Hepatocyte (in vitro differentiated cells): Measurements from ENCODE around the gene ZNF462. TPM values are rescaled to one million over a fixed set of nuclear protein-coding genes. Genes with fewer than 3 reads are reported as not detected.
A peak's percentile ranks its signal among the peaks of the same experiment; 100 is the strongest.

Experiments
- DNase-seq: peaks from one replicate; pipeline ENCODE4 v3.0.0-alpha.2; 2016; ENCODE audit warnings: low spot score
- H2AFZ ChIP-seq: fragments of 200-600 bp; sonication (generic); 2 replicates; pipeline ENCODE4 v1.6.0; 2016; ENCODE audit warnings: antibody characterized with exemption, mild to moderate bottlenecking
- H3K27ac ChIP-seq: fragments of 200-600 bp; sonication (generic); 2 replicates; pipeline ENCODE4 v1.5.1; 2016; ENCODE audit warnings: mild to moderate bottlenecking
- H3K27me3 ChIP-seq: fragments of 200-600 bp; sonication (generic); 2 replicates; pipeline ENCODE4 v1.6.1; 2016
- H3K36me3 ChIP-seq: fragments of 200-600 bp; sonication (generic); replicated peaks from 2 replicates; pipeline ENCODE4 v1.5.1; 2016; ENCODE audit warnings: low read depth; ENCODE audit not compliant: insufficient read depth
- H3K4me1 ChIP-seq: fragments of 200-600 bp; sonication (generic); 2 replicates; pipeline ENCODE4 v1.5.1; 2016; ENCODE audit warnings: mild to moderate bottlenecking, moderate library complexity; ENCODE audit not compliant: insufficient read depth
- H3K4me2 ChIP-seq: fragments of 200-600 bp; sonication (generic); 2 replicates; pipeline ENCODE4 v1.6.0; 2016
- H3K4me3 ChIP-seq: fragments of 200-600 bp; sonication (generic); 2 replicates; pipeline ENCODE4 v1.5.1; 2016; ENCODE audit warnings: mild to moderate bottlenecking
- H3K79me2 ChIP-seq: fragments of 200-600 bp; sonication (generic); 2 replicates; pipeline ENCODE4 v1.6.0; 2017; ENCODE audit warnings: mild to moderate bottlenecking
- H3K9me2 ChIP-seq: fragments of 200-600 bp; sonication (generic); replicated peaks from 2 replicates; pipeline ENCODE4 v1.6.0; 2017; ENCODE audit warnings: mild to moderate bottlenecking; ENCODE audit not compliant: insufficient read depth
- H3K9me3 ChIP-seq: fragments of 200-600 bp; sonication (generic); 2 replicates; pipeline ENCODE4 v1.5.1; 2016; ENCODE audit warnings: low read depth, mild to moderate bottlenecking
- H4K20me1 ChIP-seq: fragments of 200-600 bp; sonication (generic); 2 replicates; pipeline ENCODE4 v1.6.0; 2016; ENCODE audit warnings: mild to moderate bottlenecking; ENCODE audit not compliant: insufficient read depth, poor library complexity, severe bottlenecking
- CTCF ChIP-seq: fragments of 200-600 bp; sonication (generic); IDR thresholded peaks from 2 replicates; pipeline ENCODE4 v1.5.1; 2016; ENCODE audit warnings: antibody characterized with exemption, mild to moderate bottlenecking; ENCODE audit not compliant: poor library complexity
- EZH2 ChIP-seq: fragments of 200-600 bp; sonication (generic); IDR thresholded peaks from 2 replicates; pipeline ENCODE4 v1.6.1; 2016; ENCODE audit warnings: antibody characterized with exemption, mild to moderate bottlenecking, borderline replicate concordance
- EZH2phosphoT487 ChIP-seq: fragments of 200-600 bp; sonication (generic); IDR thresholded peaks from one replicate; pipeline ENCODE4 v1.6.1; 2018; ENCODE audit warnings: antibody characterized with exemption, mild to moderate bottlenecking, low read depth, moderate library complexity; ENCODE audit not compliant: unreplicated experiment, severe bottlenecking
- WGBS: methylation state at CpG from one replicate; pipeline ENCODE4 v1.1.6; 2016; ENCODE audit warnings: low lambda C conversion rate; ENCODE audit errors: missing lambda C conversion rate; 5-methylcytosine and 5-hydroxymethylcytosine counted together
- polyA plus RNA-seq: library from polyadenylated mRNA; unstranded; fragments of >200 nt; fragmentation: Nextera tagmentation; extraction: Ambion mirVana; gene quantifications from 2 replicates; pipeline ENCODE4 v1.2.1, GENCODE V29; 2016
- total RNA-seq: library from RNA; depleted of rRNA; stranded (reverse); fragments of >200 nt; gene quantifications from 2 replicates; pipeline ENCODE4 v1.2.3, GENCODE V29; 2014

Gene ZNF462
- total and polyA plus RNA-seq, 2 experiments from 2014 or later, result 7.8 to 27.5 TPM

GRCh38 chr9:106911951-106912350, 49.0 kb downstream of the ZNF462 start:
- Histone ChIP-seq H3K9me3 (no peaks in the 10 kb centered on the region), H3K4me3 (no peak overlapping the region), H4K20me1 (peaks cover 3% of the 10 kb centered on the region), H2AFZ (no peak overlapping the region), H3K27me3 (no peaks in the 10 kb centered on the region), H3K27ac (no peak overlapping the region), H3K4me2 (no peak overlapping the region), H3K36me3 (no peaks in the 10 kb centered on the region), H3K9me2 (no peaks in the 10 kb centered on the region), H3K4me1 (peaks cover 18% of the 10 kb centered on the region), H3K79me2 (peaks cover 94% of the 10 kb centered on the region)
- WGBS, result 93% methylated on average over 6 of the region's 6 CpGs
- DNase-seq, result no peak
- TF ChIP-seq CTCF (no peak), EZH2phosphoT487 (no peak), EZH2 (no peak)

GRCh38 chr9:106913276-106913675, 50.3 kb downstream of the ZNF462 start:
- no peak for TF ChIP-seq EZH2
- TF ChIP-seq CTCF, result no peak
- no peak for TF ChIP-seq EZH2phosphoT487
- Histone ChIP-seq H3K4me1 (peaks cover 24% of the 10 kb centered on the region), H3K4me2 (no peak overlapping the region), H3K9me3 (no peaks in the 10 kb centered on the region), H3K27ac (no peak overlapping the region), H3K4me3 (no peak overlapping the region), H3K79me2 (peaks cover 92% of the 10 kb centered on the region), H2AFZ (no peak overlapping the region), H3K27me3 (no peaks in the 10 kb centered on the region), H3K9me2 (no peaks in the 10 kb centered on the region), H4K20me1 (peaks cover 3% of the 10 kb centered on the region), H3K36me3 (no peaks in the 10 kb centered on the region)
- no peak for DNase-seq
- 88% methylated on average over 5 of the region's 5 CpGs for WGBS

- peaks cover 89% of the 10 kb centered on the region for H3K79me2 ChIP-seq
- 69% methylated on average over 3 of the region's 3 CpGs for WGBS
- H3K4me3 ChIP-seq, result no peak overlapping the region
- H3K4me2 ChIP-seq, result peak overlapping the region; percentile 38
- H3K27me3 ChIP-seq, result no peaks in the 10 kb centered on the region
- DNase-seq, result no peak
- no peak for TF ChIP-seq CTCF
- TF ChIP-seq EZH2, result no peak
- TF ChIP-seq EZH2phosphoT487, result no peak
- H3K9me2 ChIP-seq, result no peaks in the 10 kb centered on the region
- peak overlapping the region; percentile 82 for H3K27ac ChIP-seq
- H2AFZ ChIP-seq, result no peak overlapping the region
- no peaks in the 10 kb centered on the region for H3K36me3 ChIP-seq
- peaks cover 3% of the 10 kb centered on the region for H4K20me1 ChIP-seq
- peaks cover 37% of the 10 kb centered on the region for H3K4me1 ChIP-seq
- no peaks in the 10 kb centered on the region for H3K9me3 ChIP-seq
These were observed 52.9 kb downstream of the ZNF462 start for GRCh38 chr9:106915851-106916250.
